Colonic mucosa (tissue), 4 donors: ENCODE data around the gene SEMA4G. TPM values are rescaled to one million over a fixed set of nuclear protein-coding genes. Genes with fewer than 3 reads are reported as not detected.
"Not testable (repeated sequence)": the region's sequence is repeated elsewhere in the genome, so short reads cannot be mapped to it uniquely, and the experiment has no call there.

ENCODE experiments used
- DNase-seq: peaks from one replicate; pipeline ENCODE4 v3.0.0-alpha.2; 2020
- H3K27ac ChIP-seq: fragments of 200-600 bp; one replicate; pipeline ENCODE4 v1.8.0; 2021
- H3K27me3 ChIP-seq: fragments of 200-600 bp; one replicate; pipeline ENCODE4 v1.8.0; 2021
- H3K36me3 ChIP-seq: fragments of 200-600 bp; one replicate; pipeline ENCODE4 v1.8.0; 2021
- H3K4me1 ChIP-seq: fragments of 200-600 bp; one replicate; pipeline ENCODE4 v1.8.0; 2021; ENCODE audit warnings: mild to moderate bottlenecking
- H3K4me3 ChIP-seq: fragments of 200-600 bp; one replicate; pipeline ENCODE4 v1.8.0; 2021
- H3K9ac ChIP-seq, 2 donors: one replicate each; pipeline ENCODE4 v1.7.0; 2013; ENCODE audit warnings: control low read depth in 2 of 2, low read depth in 2 of 2, low read length in 2 of 2
- H3K9me3 ChIP-seq: fragments of 200-600 bp; one replicate; pipeline ENCODE4 v1.8.0; 2021
- CTCF ChIP-seq: fragments of 200-600 bp; IDR thresholded peaks from one replicate; pipeline ENCODE4 v1.8.0; 2022; ENCODE audit warnings: antibody characterized with exemption, mild to moderate bottlenecking
- intact Hi-C: fragments of 100-400 bp; cut with DNase I; formaldehyde crosslinking; loops from one replicate; pipeline ENCODE4 v1.14.1; 2022
- total RNA-seq, 2 donors: library from RNA; stranded (reverse); fragmentation: NEBNext Ultra II Directional in 1 of 2; extraction: Animal tissue kit (Norgen Biotek cat#: 25700) in 1 of 2; gene quantifications; one replicate each; pipeline ENCODE4 v1.2.1, GENCODE V29; 2021
- donor health status: healthy.
- donor health status: DM: no; HTN: no; CAD: no.
- donor health status: DM: no; HTN: no; CAD: no.

Gene SEMA4G
- total RNA-seq, 2 donors from 2014 or later: 113 to 133 TPM

GRCh38 chr10:100970914-100971811, 1.9 kb downstream of the SEMA4G start:
- H3K9me3 ChIP-seq: no peaks in the 10 kb centered on the region
- intact Hi-C loops: no loop called here
- peak overlapping the region in 1 of 2 donors; percentile 95 for H3K9ac ChIP-seq
- peak overlapping the region; percentile 85 for H3K4me3 ChIP-seq
- H3K27ac ChIP-seq: peak overlapping the region; percentile 92
- no peaks in the 10 kb centered on the region for H3K4me1 ChIP-seq
- no peaks in the 10 kb centered on the region for H3K36me3 ChIP-seq
- no peak for TF ChIP-seq CTCF
- no peaks in the 10 kb centered on the region for H3K27me3 ChIP-seq
- peak; percentile 87 for DNase-seq

- Histone ChIP-seq H3K4me3 (no peak overlapping the region), H3K9ac (peak overlapping the region in 1 of 2 donors; percentile 95), H3K36me3 (no peaks in the 10 kb centered on the region), H3K4me1 (no peaks in the 10 kb centered on the region), H3K27me3 (no peaks in the 10 kb centered on the region), H3K27ac (no peak overlapping the region), H3K9me3 (no peaks in the 10 kb centered on the region)
- intact Hi-C loops: no loop called here
- DNase-seq: no peak
- no peak for TF ChIP-seq CTCF
Observed at GRCh38 chr10:100972115-100972903, 3.0 kb downstream of the SEMA4G start.

GRCh38 chr10:100972904-100973535, 3.7 kb downstream of the SEMA4G start:
- no peak for DNase-seq
- intact Hi-C loops: no loop called here

GRCh38 chr10:100975397-100975796, 6.1 kb downstream of the SEMA4G start:
- H3K9me3 ChIP-seq, H3K27me3 ChIP-seq, H3K27ac ChIP-seq, H3K36me3 ChIP-seq, intact Hi-C loops, H3K9ac ChIP-seq, H3K4me1 ChIP-seq, H3K4me3 ChIP-seq, DNase-seq: not testable (repeated sequence)

More at GRCh38 chr10:100972904-100973535, 3.7 kb downstream of the SEMA4G start:
- no peak for TF ChIP-seq CTCF
- Histone ChIP-seq H3K36me3 (no peaks in the 10 kb centered on the region), H3K4me1 (no peaks in the 10 kb centered on the region), H3K9ac (no peak overlapping the region), H3K9me3 (no peaks in the 10 kb centered on the region), H3K4me3 (no peak overlapping the region), H3K27ac (no peak overlapping the region), H3K27me3 (no peaks in the 10 kb centered on the region)

GRCh38 chr10:100976906-100977305, 7.6 kb downstream of the SEMA4G start:
- Histone ChIP-seq H3K36me3 (peaks cover 18% of the 10 kb centered on the region), H3K27ac (no peak overlapping the region), H3K9ac (no peak overlapping the region), H3K9me3 (no peaks in the 10 kb centered on the region), H3K27me3 (no peaks in the 10 kb centered on the region), H3K4me3 (no peak overlapping the region), H3K4me1 (no peaks in the 10 kb centered on the region)
- no peak for DNase-seq
- no peak for TF ChIP-seq CTCF
- intact Hi-C loops: no loop called here
